Pancreas (tissue), 10 donors: ENCODE data around the gene TRAF3IP3. TPM values are rescaled to one million over a fixed set of nuclear protein-coding genes. Genes with fewer than 3 reads are reported as not detected.

Source experiments
- ATAC-seq, 4 donors: fragments of 200-7000 bp; cut with Tn5 transposase; one replicate each; pipeline versions ENCODE4 v1.8.0 to v1.9.1; 2020; ENCODE audit warnings: mild to moderate bottlenecking in 4 of 4, moderate library complexity in 4 of 4
- DNase-seq, 6 donors: peaks; one replicate each; pipeline ENCODE4 v3.0.0-alpha.2; 2020
- FAIRE-seq: peaks from 2 replicates; lab custom pipeline; 2012; peaks lifted over from hg19 to GRCh38; lab: Jason Lieb, UNC
- H3K27ac ChIP-seq, 4 donors: fragments of 200-600 bp; sonication (generic); 1 replicate in 3 of 4; 2 replicates in 1 of 4; pipeline versions ENCODE4 v1.5.0 to v1.8.0; 2020
- H3K27me3 ChIP-seq, 4 donors: fragments of 200-600 bp; one replicate each; pipeline ENCODE4 v1.8.0; 2021
- H3K36me3 ChIP-seq, 3 donors: fragments of 200-600 bp; sonication (generic) in 1 of 3; one replicate each; pipeline versions ENCODE4 v1.5.0 to v1.8.0; 2020 to 2021
- H3K4me1 ChIP-seq, 3 donors: fragments of 200-600 bp; one replicate each; pipeline ENCODE4 v1.8.0; 2021
- H3K4me3 ChIP-seq, 4 donors: fragments of 200-600 bp; sonication (generic) in 2 of 4; one replicate each; pipeline versions ENCODE4 v1.5.0 to v1.8.0; 2020 to 2021
- H3K9me3 ChIP-seq, 4 donors: fragments of 200-600 bp; one replicate each; pipeline ENCODE4 v1.8.0; 2021
- CTCF ChIP-seq, 4 donors: fragments of 200-600 bp; sonication (generic) in 3 of 4; IDR thresholded peaks; one replicate each; pipeline versions ENCODE4 v1.5.0 to v1.8.0; 2021; ENCODE audit warnings: antibody characterized with exemption in 4 of 4
- WGBS, 2 donors: extraction: QIAGEN DNeasy Blood & Tissue Kit; methylation state at CpG; one replicate each; pipeline ENCODE4 v1.1.7; 2013; 5-methylcytosine and 5-hydroxymethylcytosine counted together
- intact Hi-C, 3 donors: fragments of 100-400 bp; cut with DNase I; formaldehyde crosslinking; loops; one replicate each; pipeline versions ENCODE4 v1.11.1 to v1.14.2; 2022
- polyA plus RNA-seq, 2 donors: library from polyadenylated mRNA; stranded (reverse); fragments of 200-250 nt; gene quantifications; one replicate each; pipeline ENCODE4 v1.2.3, GENCODE V29; 2013
- total RNA-seq, 6 donors: library from RNA; stranded (reverse); fragmentation: NEBNext Ultra II Directional in 4 of 6; extraction: Animal tissue kit (Norgen Biotek cat#: 25700) in 4 of 6; gene quantifications; one replicate each; pipeline versions ENCODE4 v1.2.1 to v1.2.4, GENCODE V29; 2021 to 2023
- donor health status: healthy with polysubstance abuse.
- donor health status: DM: no; HTN: no; CAD: no; lungs with moderate emphysema.
- donor health status: DM: no; HTN: no; CAD: no.
- donor health status: control.
- donor health status: control.
- donor health status: Bipolar disorder and iron deficiency.
- donor health status: DM: yes; HTN: yes; CAD: no.
- donor health status: DM: no; HTN: no; CAD: no.
- donor health status: DM: no; HTN: no; CAD: no.
- donor health status: DM: yes; HTN: yes; CAD: no.

TRAF3IP3 gene
- total and polyA plus RNA-seq, 8 donors = 0.42 to 5.5 (median 1.5) TPM

GRCh38 chr1:209720826-209721225 lies 35.0 kb upstream of the TRAF3IP3 start:
- no peak for FAIRE-seq
- no peak for TF ChIP-seq CTCF (IDR thresholded peaks at IDR 0.05)
- no peaks in the 10 kb centered on the region for H3K27me3 ChIP-seq
- H3K4me1 ChIP-seq = no peaks in the 10 kb centered on the region
- WGBS, 2 donors = 91 to 96% methylated on average over 2 of the region's 2 CpGs
- H3K4me3 ChIP-seq = no peak overlapping the region
- H3K9me3 ChIP-seq = no peaks in the 10 kb centered on the region
- H3K27ac ChIP-seq = no peak overlapping the region
- ATAC-seq = no peak
- DNase-seq = no peak
- H3K36me3 ChIP-seq = no peaks in the 10 kb centered on the region
- intact Hi-C loops = no loop called here

- H3K4me1 ChIP-seq = no peaks in the 10 kb centered on the region
- H3K36me3 ChIP-seq = no peaks in the 10 kb centered on the region
- no peaks in the 10 kb centered on the region for H3K9me3 ChIP-seq
- 87 to 94% methylated on average over 1 of the region's 1 CpG for WGBS, 2 donors
- ATAC-seq (no peak), DNase-seq (no peak), FAIRE-seq (no peak)
- intact Hi-C loops = no loop called here
- H3K4me3 ChIP-seq = no peak overlapping the region
- H3K27me3 ChIP-seq = no peaks in the 10 kb centered on the region
- H3K27ac ChIP-seq = no peak overlapping the region
- TF ChIP-seq CTCF (IDR thresholded peaks at IDR 0.05) = no peak
These were observed 34.5 kb upstream of the TRAF3IP3 start for GRCh38 chr1:209721323-209721722.

- DNase-seq = no peak
- intact Hi-C loops = no loop called here
- Histone ChIP-seq H3K27ac (no peak overlapping the region), H3K36me3 (no peaks in the 10 kb centered on the region), H3K9me3 (no peaks in the 10 kb centered on the region), H3K4me3 (no peak overlapping the region), H3K27me3 (no peaks in the 10 kb centered on the region), H3K4me1 (no peaks in the 10 kb centered on the region)
- FAIRE-seq = no peak
- ATAC-seq = no peak
- WGBS, 2 donors = 90 to 96% methylated on average over 3 of the region's 3 CpGs
- no peak for TF ChIP-seq CTCF (IDR thresholded peaks at IDR 0.05)
These were observed 32.6 kb upstream of the TRAF3IP3 start for GRCh38 chr1:209723265-209723664.

GRCh38 chr1:209723756-209724693 lies 31.8 kb upstream of the TRAF3IP3 start:
- intact Hi-C loops = no loop called here
- H3K4me1 ChIP-seq = no peaks in the 10 kb centered on the region
- H3K4me3 ChIP-seq = no peak overlapping the region
- ATAC-seq (no peak), FAIRE-seq (no peak), DNase-seq (no peak)
- H3K27me3 ChIP-seq = no peaks in the 10 kb centered on the region
- TF ChIP-seq CTCF (IDR thresholded peaks at IDR 0.05) = no peak
- no peaks in the 10 kb centered on the region for H3K36me3 ChIP-seq
- WGBS, 2 donors = 67 to 68% methylated on average over 3 of the region's 3 CpGs
- no peaks in the 10 kb centered on the region for H3K9me3 ChIP-seq
- H3K27ac ChIP-seq = no peak overlapping the region

- H3K4me3 ChIP-seq = no peak overlapping the region
- ATAC-seq = no peak
- H3K36me3 ChIP-seq = no peaks in the 10 kb centered on the region
- no peak overlapping the region for H3K27ac ChIP-seq
- WGBS, 2 donors = 71 to 86% methylated on average over 2 of the region's 2 CpGs
- H3K27me3 ChIP-seq = no peaks in the 10 kb centered on the region
- intact Hi-C loops = no loop called here
- no peak for TF ChIP-seq CTCF (IDR thresholded peaks at IDR 0.05)
- no peaks in the 10 kb centered on the region for H3K4me1 ChIP-seq
- DNase-seq = no peak
- FAIRE-seq = no peak
- H3K9me3 ChIP-seq = no peaks in the 10 kb centered on the region
These were observed 28.6 kb upstream of the TRAF3IP3 start for GRCh38 chr1:209727286-209727685.
